ENCODE results near the gene ECT2L. TPM values are rescaled to one million over a fixed set of nuclear protein-coding genes. Genes with fewer than 3 reads are reported as not detected.

ECT2L gene
- total RNA-seq, 2 experiments from 2014 or later: not detected

GRCh38 chr6:138815221-138815620 is 19.3 kb downstream of the ECT2L start:
- Mint-ChIP-seq H3K27me3 (no peaks in the 10 kb centered on the region), H3K27ac (no peak overlapping the region), H3K36me3 (ENCODE audit: low read depth) (no peaks in the 10 kb centered on the region), H3K4me1 (peaks cover 32% of the 10 kb centered on the region), H3K9me3 (no peaks in the 10 kb centered on the region), H3K4me3 (no peak overlapping the region)
- POLR2A ChIA-PET: interaction anchor here (1.5 kb wide), 1 partner anchor 171 kb away, joined by 6 read pairs; no protein-coding TSS in a partner anchor
- CTCF ChIA-PET: interaction anchor here (0.9 to 3.1 kb wide), 9 partner anchors 8 to 554 kb away, joined by 3 to 28 read pairs (median 3); no protein-coding TSS in a partner anchor
- DNase-seq: no peak

- no peaks in the 10 kb centered on the region for H3K9me3 Mint-ChIP-seq
- H3K27me3 Mint-ChIP-seq: no peaks in the 10 kb centered on the region
- POLR2A ChIA-PET: interaction anchor here (0.7 to 1.5 kb wide), 3 partner anchors 170 to 825 kb away, joined by 3 to 6 read pairs (median 3); no protein-coding TSS in a partner anchor
- no peak for DNase-seq
- no peak overlapping the region for H3K27ac Mint-ChIP-seq
- no peak overlapping the region for H3K4me3 Mint-ChIP-seq
- no peaks in the 10 kb centered on the region for H3K36me3 Mint-ChIP-seq (ENCODE audit: low read depth)
- H3K4me1 Mint-ChIP-seq: peaks cover 33% of the 10 kb centered on the region
- CTCF ChIA-PET: interaction anchor here (0.6 to 3.1 kb wide), 20 partner anchors 9 to 559 kb away, joined by 3 to 28 read pairs (median 3); partner anchors contain the start of gene CITED2
Observed at GRCh38 chr6:138815797-138816528, 20.1 kb downstream of the ECT2L start.

GRCh38 chr6:138817799-138818198 is 21.9 kb downstream of the ECT2L start:
- ChIA-PET CTCF (interaction anchor here (1.5 to 3.1 kb wide), 4 partner anchors 11 to 547 kb away, joined by 3 to 28 read pairs (median 4); no protein-coding TSS in a partner anchor), POLR2A (interaction anchor here (1.1 kb wide), 1 partner anchor 210 kb away, joined by 4 read pairs; no protein-coding TSS in a partner anchor)
- no peak overlapping the region for H3K27ac Mint-ChIP-seq
- no peaks in the 10 kb centered on the region for H3K9me3 Mint-ChIP-seq
- no peaks in the 10 kb centered on the region for H3K27me3 Mint-ChIP-seq
- DNase-seq: peak; percentile 25
- H3K4me3 Mint-ChIP-seq: no peak overlapping the region
- peaks cover 37% of the 10 kb centered on the region for H3K4me1 Mint-ChIP-seq
- no peaks in the 10 kb centered on the region for H3K36me3 Mint-ChIP-seq (ENCODE audit: low read depth)

- POLR2A ChIA-PET: interaction anchor here (0.9 kb wide), 1 partner anchor 170 kb away, joined by 3 read pairs; no protein-coding TSS in a partner anchor
- no peak for DNase-seq
- Mint-ChIP-seq H3K36me3 (ENCODE audit: low read depth) (no peaks in the 10 kb centered on the region), H3K9me3 (no peaks in the 10 kb centered on the region), H3K27me3 (no peaks in the 10 kb centered on the region), H3K4me1 (peaks cover 37% of the 10 kb centered on the region), H3K4me3 (no peak overlapping the region), H3K27ac (no peak overlapping the region)
- CTCF ChIA-PET: interaction anchor here (0.6 to 1.2 kb wide), 3 partner anchors 294 to 546 kb away, joined by 3 to 5 read pairs (median 3); no protein-coding TSS in a partner anchor
Observed at GRCh38 chr6:138818496-138819194, 22.8 kb downstream of the ECT2L start.

DNA sequence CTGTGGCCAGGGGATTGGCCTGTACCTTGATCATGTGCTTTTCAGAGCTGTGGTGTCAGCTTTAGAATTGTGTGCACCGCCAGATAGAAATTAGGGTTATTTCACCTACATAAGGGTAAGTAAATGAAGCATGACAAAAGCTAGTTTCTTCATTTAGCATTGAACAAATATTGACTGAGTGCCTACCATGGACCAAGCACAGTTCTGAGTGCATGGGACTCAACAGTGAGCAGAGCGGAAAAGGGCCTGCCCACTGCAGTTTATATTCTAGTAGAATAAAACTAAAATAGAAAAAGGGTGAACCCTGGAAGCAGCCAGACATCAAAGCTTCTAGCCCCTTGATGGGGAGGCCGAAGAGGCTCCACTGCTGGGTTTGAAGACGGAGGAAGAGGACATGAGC is 25.6 kb downstream of the ECT2L start:
- H3K9me3 Mint-ChIP-seq: peaks cover 3% of the 10 kb centered on the region
- no peak overlapping the region for H3K4me3 Mint-ChIP-seq

GRCh38 chr6:138824482-138825144 is 28.7 kb downstream of the ECT2L start:
- peaks cover 15% of the 10 kb centered on the region for H3K4me1 Mint-ChIP-seq
- DNase-seq: peak; percentile 35
- ChIA-PET CTCF (interaction anchor here (0.6 to 1.3 kb wide), 2 partner anchors 9 to 288 kb away, joined by 3 to 4 read pairs; no protein-coding TSS in a partner anchor), POLR2A (interaction anchor here (0.8 kb wide), 1 partner anchor 51 kb away, joined by 3 read pairs; no protein-coding TSS in a partner anchor)
- H3K9me3 Mint-ChIP-seq: peaks cover 5% of the 10 kb centered on the region
- no peak overlapping the region for H3K4me3 Mint-ChIP-seq
- no peak overlapping the region for H3K27ac Mint-ChIP-seq
- no peaks in the 10 kb centered on the region for H3K36me3 Mint-ChIP-seq (ENCODE audit: low read depth)
- H3K27me3 Mint-ChIP-seq: no peaks in the 10 kb centered on the region

More for the DNA sequence above, 25.6 kb downstream of the ECT2L start:
- Mint-ChIP-seq H3K27ac (no peak overlapping the region), H3K27me3 (no peaks in the 10 kb centered on the region), H3K4me1 (peaks cover 37% of the 10 kb centered on the region), H3K36me3 (ENCODE audit: low read depth) (no peaks in the 10 kb centered on the region)
- DNase-seq: no peak
- CTCF ChIA-PET: interaction anchor here (1.2 kb wide), 2 partner anchors 543 to 548 kb away, joined by 3 read pairs; no protein-coding TSS in a partner anchor
- POLR2A ChIA-PET: no interaction called here

GRCh38 chr6:138830248-138830647 is 34.4 kb downstream of the ECT2L start:
- ChIA-PET CTCF (no interaction called here), POLR2A (no interaction called here)
- Mint-ChIP-seq H3K27ac (no peak overlapping the region), H3K27me3 (peaks cover 2% of the 10 kb centered on the region), H3K36me3 (ENCODE audit: low read depth) (no peaks in the 10 kb centered on the region), H3K4me1 (no peaks in the 10 kb centered on the region), H3K4me3 (no peak overlapping the region), H3K9me3 (peaks cover 2% of the 10 kb centered on the region)
- DNase-seq: no peak

DNA sequence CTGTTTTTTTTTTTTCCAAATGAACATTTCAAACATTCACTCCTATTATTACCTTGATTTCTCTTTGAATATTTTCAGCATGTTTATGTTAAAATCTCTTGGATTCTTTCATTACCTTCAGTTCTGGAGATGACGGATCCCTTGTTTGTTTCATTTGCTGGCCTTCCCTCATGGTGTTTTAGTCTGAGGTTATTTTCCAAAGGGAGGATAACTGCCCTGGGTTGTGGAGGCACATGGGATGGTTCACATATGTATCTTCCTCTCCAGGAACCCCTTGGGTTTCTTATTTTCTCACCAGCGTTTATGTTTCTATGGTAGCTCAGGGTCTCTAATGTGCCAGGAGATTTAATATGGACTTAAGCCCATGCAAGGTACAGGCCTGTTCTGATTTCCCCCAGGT is 36.3 kb downstream of the ECT2L start:
- no peak for DNase-seq
- Mint-ChIP-seq H3K4me3 (no peak overlapping the region), H3K9me3 (no peaks in the 10 kb centered on the region), H3K36me3 (ENCODE audit: low read depth) (no peaks in the 10 kb centered on the region), H3K4me1 (no peaks in the 10 kb centered on the region), H3K27me3 (peaks cover 2% of the 10 kb centered on the region), H3K27ac (no peak overlapping the region)
- ChIA-PET POLR2A (no interaction called here), CTCF (no interaction called here)

DNA sequence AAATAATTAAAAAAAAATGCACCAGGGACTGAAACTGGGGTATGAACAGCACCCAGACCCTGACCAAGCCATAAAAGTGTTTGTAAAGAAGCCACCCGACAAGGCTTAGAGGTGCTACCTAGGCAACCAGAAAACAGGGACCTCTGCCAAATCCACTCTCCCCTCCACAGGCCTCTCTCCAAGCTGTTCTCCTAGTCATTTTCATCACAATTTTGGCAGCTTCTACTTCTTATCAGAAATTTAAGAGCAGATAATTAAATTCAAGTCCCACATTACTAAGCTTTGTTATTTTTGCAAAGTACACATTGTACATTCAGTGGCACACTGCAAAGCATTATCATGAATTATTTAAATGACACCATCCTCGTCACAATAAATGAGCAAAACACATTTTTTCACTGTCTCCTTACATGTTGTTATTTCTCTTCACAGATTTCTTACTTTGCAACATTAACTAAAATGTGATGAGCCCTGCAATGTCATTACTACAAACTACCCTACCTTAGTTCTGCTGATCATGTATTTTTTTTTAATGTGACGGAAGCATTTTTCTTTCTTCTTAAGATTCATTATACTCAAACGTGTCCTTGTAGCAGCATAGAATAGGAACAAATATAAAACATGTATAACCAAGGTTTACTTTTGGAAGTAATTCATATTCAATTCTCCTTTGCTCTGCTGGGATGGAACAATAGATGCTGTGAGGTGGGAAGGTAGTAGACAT is 38.1 kb downstream of the ECT2L start:
- Mint-ChIP-seq H3K36me3 (ENCODE audit: low read depth) (no peaks in the 10 kb centered on the region), H3K9me3 (no peaks in the 10 kb centered on the region), H3K4me1 (no peaks in the 10 kb centered on the region), H3K27me3 (peaks cover 2% of the 10 kb centered on the region), H3K27ac (no peak overlapping the region), H3K4me3 (no peak overlapping the region)
- CTCF ChIA-PET: interaction anchor here (0.6 kb wide), 1 partner anchor 240 kb away, joined by 4 read pairs; no protein-coding TSS in a partner anchor
- no peak for DNase-seq
- POLR2A ChIA-PET: interaction anchor here (0.6 kb wide), 1 partner anchor 724 kb away, joined by 4 read pairs; no protein-coding TSS in a partner anchor

- no peaks in the 10 kb centered on the region for H3K9me3 Mint-ChIP-seq
- DNase-seq: no peak
- H3K27ac Mint-ChIP-seq: no peak overlapping the region
- H3K4me3 Mint-ChIP-seq: no peak overlapping the region
- CTCF ChIA-PET: no interaction called here
- POLR2A ChIA-PET: no interaction called here
- H3K4me1 Mint-ChIP-seq: no peaks in the 10 kb centered on the region
- no peaks in the 10 kb centered on the region for H3K36me3 Mint-ChIP-seq (ENCODE audit: low read depth)
- peaks cover 4% of the 10 kb centered on the region for H3K27me3 Mint-ChIP-seq
Observed at GRCh38 chr6:138837246-138837645, 41.4 kb downstream of the ECT2L start.

- Mint-ChIP-seq H3K4me3 (no peak overlapping the region), H3K9me3 (no peaks in the 10 kb centered on the region)
Observed at GRCh38 chr6:138844192-138844591, 48.3 kb downstream of the ECT2L start.

DNA sequence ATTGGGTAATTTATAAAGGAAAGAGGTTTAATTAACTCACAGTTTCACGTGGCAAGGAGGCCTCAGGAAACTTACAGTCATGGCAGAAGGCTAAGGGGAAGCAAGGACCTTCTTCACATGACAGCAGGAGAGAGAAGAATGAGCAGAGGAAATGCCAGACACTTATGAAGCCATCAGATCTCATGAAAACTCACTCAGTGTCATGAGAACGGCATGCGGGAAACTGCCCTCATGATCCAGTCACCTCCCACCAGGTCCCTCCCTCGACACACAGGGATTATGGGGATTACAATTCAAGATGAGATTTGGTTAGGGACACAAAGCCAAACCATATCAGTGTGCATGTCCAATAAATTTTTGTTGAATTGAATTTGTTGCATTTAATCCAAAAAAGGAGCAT is 52.0 kb downstream of the ECT2L start:
- H3K4me1 Mint-ChIP-seq: no peaks in the 10 kb centered on the region
- ChIA-PET POLR2A (no interaction called here), CTCF (no interaction called here)
- H3K27me3 Mint-ChIP-seq: peaks cover 3% of the 10 kb centered on the region
- no peak overlapping the region for H3K4me3 Mint-ChIP-seq
- H3K9me3 Mint-ChIP-seq: no peaks in the 10 kb centered on the region
- no peak for DNase-seq
- H3K36me3 Mint-ChIP-seq (ENCODE audit: low read depth): no peaks in the 10 kb centered on the region
- no peak overlapping the region for H3K27ac Mint-ChIP-seq

More at GRCh38 chr6:138844192-138844591, 48.3 kb downstream of the ECT2L start:
- Mint-ChIP-seq H3K27me3 (peaks cover 7% of the 10 kb centered on the region), H3K4me1 (no peaks in the 10 kb centered on the region), H3K36me3 (ENCODE audit: low read depth) (no peaks in the 10 kb centered on the region), H3K27ac (no peak overlapping the region)
- DNase-seq: no peak
- POLR2A ChIA-PET: interaction anchor here (0.7 kb wide), 1 partner anchor 185 kb away, joined by 3 read pairs; no protein-coding TSS in a partner anchor
- CTCF ChIA-PET: interaction anchor here (0.9 kb wide), 1 partner anchor 145 kb away, joined by 3 read pairs; no protein-coding TSS in a partner anchor
